ENCODE data around the gene KLRG1. TPM values are rescaled to one million over a fixed set of nuclear protein-coding genes. Genes with fewer than 3 reads are reported as not detected.

Gene KLRG1
- polyA plus RNA-seq, 1 of the 3 experiments (the other 2 are of a cell fraction): 5.1 TPM

- Histone ChIP-seq H3K9me3 (no peaks in the 10 kb centered on the region), H3K9me2 (no peaks in the 10 kb centered on the region), H3F3A (replicated peaks; ENCODE audit: insufficient read depth) (no peaks in the 10 kb centered on the region), H3K27ac (ENCODE audit: low read depth in 2 of 2, low read length in 1 of 2) (no peak overlapping the region), H3K4me1 (ENCODE audit: control insufficient read depth in 1 of 2, insufficient read depth in 2 of 2, low read depth in 1 of 2, low read length in 1 of 2) (no peaks in the 10 kb centered on the region), H3K27me3 (ENCODE audit: insufficient read depth) (no peaks in the 10 kb centered on the region), H4K20me1 (ENCODE audit: insufficient read depth) (no peaks in the 10 kb centered on the region), H2AFZ (ENCODE audit: low read depth) (no peak overlapping the region), H3K79me2 (ENCODE audit: insufficient read depth) (no peaks in the 10 kb centered on the region), H3K9ac (no peak overlapping the region), H3K4me3 (ENCODE audit: low read depth in 2 of 2, low read length in 1 of 2) (no peak overlapping the region), H3K36me3 (replicated peaks in 1 of 2; ENCODE audit: control insufficient read depth in 1 of 2, insufficient read depth in 2 of 2, low read length in 1 of 2) (no peaks in the 10 kb centered on the region), H3K4me2 (no peak overlapping the region)
- CTCF ChIA-PET: interaction anchor here (0.6 to 1.4 kb wide), 3 partner anchors 8 to 389 kb away, joined by 3 to 5 read pairs (median 3); partner anchors contain the start of gene M6PR
- no peak for TF ChIP-seq USF2 (IDR thresholded peaks at IDR 0.05; ENCODE audit: borderline replicate concordance, low read depth, low read length)
- no peak for TF ChIP-seq NRF1 (IDR thresholded peaks at IDR 0.05; ENCODE audit: low read depth, low read length)
- no peak for TF ChIP-seq TAF1 (IDR thresholded peaks at IDR 0.05; ENCODE audit: borderline replicate concordance, low read depth, low read length)
- TF ChIP-seq POLR2AphosphoS5 (IDR thresholded peaks at IDR 0.05; ENCODE audit: low read depth, low read length): no peak
- no peak for TF ChIP-seq EZH2phosphoT487 (IDR thresholded peaks at IDR 0.05; ENCODE audit: borderline replicate concordance, low read depth)
- TF ChIP-seq ZBTB33 (IDR thresholded peaks at IDR 0.05; ENCODE audit: borderline replicate concordance, low read depth): no peak
- POLR2A ChIA-PET: no interaction called here
- WGBS (ENCODE audit: low lambda C conversion rate): 59% methylated on average over 1 of the region's 1 CpG
- DNase-seq: no peak
Measured at GRCh38 chr12:9047105-9047504, 57.8 kb downstream of the KLRG1 start.

GRCh38 chr12:9048930-9049329 lies 59.6 kb downstream of the KLRG1 start:
- CTCF ChIA-PET: interaction anchor here (0.7 to 3.3 kb wide), 42 partner anchors 8 to 1215 kb away, joined by 3 to 27 read pairs (median 6); partner anchors contain the start of genes M6PR and PHC1
- Histone ChIP-seq H3F3A (replicated peaks; ENCODE audit: insufficient read depth) (no peaks in the 10 kb centered on the region), H3K9ac (no peak overlapping the region), H3K4me2 (no peak overlapping the region), H2AFZ (ENCODE audit: low read depth) (no peak overlapping the region), H3K36me3 (replicated peaks in 1 of 2; ENCODE audit: control insufficient read depth in 1 of 2, insufficient read depth in 2 of 2, low read length in 1 of 2) (no peaks in the 10 kb centered on the region), H3K27ac (ENCODE audit: low read depth in 2 of 2, low read length in 1 of 2) (no peak overlapping the region), H4K20me1 (ENCODE audit: insufficient read depth) (no peaks in the 10 kb centered on the region), H3K4me3 (ENCODE audit: low read depth in 2 of 2, low read length in 1 of 2) (no peak overlapping the region), H3K27me3 (ENCODE audit: insufficient read depth) (no peaks in the 10 kb centered on the region), H3K9me3 (no peaks in the 10 kb centered on the region), H3K4me1 (ENCODE audit: control insufficient read depth in 1 of 2, insufficient read depth in 2 of 2, low read depth in 1 of 2, low read length in 1 of 2) (peaks cover 0 to 3% of the 10 kb centered on the region in 2 experiments; a peak in 2 of 4 replicates), H3K9me2 (no peaks in the 10 kb centered on the region), H3K79me2 (ENCODE audit: insufficient read depth) (no peaks in the 10 kb centered on the region)
- WGBS (ENCODE audit: low lambda C conversion rate): 94% methylated on average over 2 of the region's 2 CpGs
- no peak for DNase-seq
- POLR2A ChIA-PET: interaction anchor here (1.2 kb wide), 1 partner anchor 99 kb away, joined by 3 read pairs; the partner anchor contains the start of gene M6PR
- TF ChIP-seq GATA2 (CRISPR knock-in tag; IDR thresholded peaks at IDR 0.05) (no peak), RCOR1 (IDR thresholded peaks at IDR 0.05; ENCODE audit: low read length) (no peak), RFX5 (IDR thresholded peaks at IDR 0.05; ENCODE audit: low read length) (no peak), EP300 (IDR thresholded peaks at IDR 0.05; ENCODE audit: borderline replicate concordance in 1 of 2, low read depth in 1 of 2, low read length in 1 of 2) (no peak), IRF3 (IDR thresholded peaks at IDR 0.05; ENCODE audit: low read depth, low read length) (no peak), POLR2AphosphoS5 (IDR thresholded peaks at IDR 0.05; ENCODE audit: low read depth, low read length) (no peak), NFIC (IDR thresholded peaks at IDR 0.05; ENCODE audit: borderline replicate concordance) (no peak), CTCF (IDR thresholded peaks at IDR 0.05) (no peak), YY1 (IDR thresholded peaks at IDR 0.05; ENCODE audit: low read depth) (no peak), USF2 (IDR thresholded peaks at IDR 0.05; ENCODE audit: borderline replicate concordance, low read depth, low read length) (no peak), MAX (IDR thresholded peaks at IDR 0.05; ENCODE audit: low read depth) (no peak)
